ENCODE data around the gene ARIH2.

DNA sequence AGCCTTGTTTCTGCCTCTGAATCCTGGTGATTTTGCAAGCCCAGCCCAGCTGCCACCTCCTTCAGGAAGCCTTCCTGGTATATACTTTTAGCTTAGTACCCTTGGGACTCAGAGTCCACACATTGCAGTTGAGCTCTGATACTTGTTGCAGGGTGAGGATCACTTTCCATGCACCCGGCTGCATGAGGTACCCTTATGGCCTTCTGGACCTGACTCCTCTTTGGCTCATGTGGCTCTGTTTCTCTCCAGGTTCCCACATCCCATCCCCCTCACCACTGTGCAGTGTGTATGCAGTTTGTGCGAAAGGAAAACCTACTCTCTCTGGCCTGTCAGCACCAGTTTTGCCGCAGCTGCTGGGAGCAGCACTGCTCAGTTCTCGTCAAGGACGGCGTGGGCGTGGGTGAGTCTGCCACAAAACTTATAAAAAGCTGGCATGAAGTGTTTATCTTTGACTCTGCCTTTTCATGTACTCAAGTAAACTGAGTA lies 48.3 kb downstream of the ARIH2 start:
- TF ChIP-seq POLR2AphosphoS5 (IDR thresholded peaks at IDR 0.05; ENCODE audit: low read depth, low read length) (no peak), SIN3A (IDR thresholded peaks at IDR 0.05; ENCODE audit: borderline replicate concordance, insufficient read depth, low read length) (no peak), TAF1 (IDR thresholded peaks at IDR 0.05; ENCODE audit: borderline replicate concordance, insufficient read depth, low read length) (no peak)
- TF ChIP-seq, protein P1, sequence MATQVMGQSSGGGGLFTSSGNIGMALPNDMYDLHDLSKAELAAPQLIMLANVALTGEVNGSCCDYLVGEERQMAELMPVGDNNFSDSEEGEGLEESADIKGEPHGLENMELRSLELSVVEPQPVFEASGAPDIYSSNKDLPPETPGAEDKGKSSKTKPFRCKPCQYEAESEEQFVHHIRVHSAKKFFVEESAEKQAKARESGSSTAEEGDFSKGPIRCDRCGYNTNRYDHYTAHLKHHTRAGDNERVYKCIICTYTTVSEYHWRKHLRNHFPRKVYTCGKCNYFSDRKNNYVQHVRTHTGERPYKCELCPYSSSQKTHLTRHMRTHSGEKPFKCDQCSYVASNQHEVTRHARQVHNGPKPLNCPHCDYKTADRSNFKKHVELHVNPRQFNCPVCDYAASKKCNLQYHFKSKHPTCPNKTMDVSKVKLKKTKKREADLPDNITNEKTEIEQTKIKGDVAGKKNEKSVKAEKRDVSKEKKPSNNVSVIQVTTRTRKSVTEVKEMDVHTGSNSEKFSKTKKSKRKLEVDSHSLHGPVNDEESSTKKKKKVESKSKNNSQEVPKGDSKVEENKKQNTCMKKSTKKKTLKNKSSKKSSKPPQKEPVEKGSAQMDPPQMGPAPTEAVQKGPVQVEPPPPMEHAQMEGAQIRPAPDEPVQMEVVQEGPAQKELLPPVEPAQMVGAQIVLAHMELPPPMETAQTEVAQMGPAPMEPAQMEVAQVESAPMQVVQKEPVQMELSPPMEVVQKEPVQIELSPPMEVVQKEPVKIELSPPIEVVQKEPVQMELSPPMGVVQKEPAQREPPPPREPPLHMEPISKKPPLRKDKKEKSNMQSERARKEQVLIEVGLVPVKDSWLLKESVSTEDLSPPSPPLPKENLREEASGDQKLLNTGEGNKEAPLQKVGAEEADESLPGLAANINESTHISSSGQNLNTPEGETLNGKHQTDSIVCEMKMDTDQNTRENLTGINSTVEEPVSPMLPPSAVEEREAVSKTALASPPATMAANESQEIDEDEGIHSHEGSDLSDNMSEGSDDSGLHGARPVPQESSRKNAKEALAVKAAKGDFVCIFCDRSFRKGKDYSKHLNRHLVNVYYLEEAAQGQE (IDR thresholded peaks at IDR 0.05; ENCODE audit: insufficient read depth in 1 of 2, low read depth in 2 of 2, low read length in 2 of 2), result no peak
